CD14-positive monocyte (primary cell): Measurements from ENCODE around the gene DCAF4. TPM values are rescaled to one million over a fixed set of nuclear protein-coding genes. Genes with fewer than 3 reads are reported as not detected.

Source experiments
- DNase-seq, 3 donors: peaks; one replicate each; pipeline ENCODE4 v3.0.0-alpha.2; 2011 to 2022
- H2AFZ ChIP-seq: 2 replicates; pipeline ENCODE4 v1.6.0; 2012; ENCODE audit warnings: mild to moderate bottlenecking, low read depth, low read length, inconsistent platforms; ENCODE audit not compliant: insufficient read depth, poor library complexity, severe bottlenecking
- H3K27ac ChIP-seq, 2 donors: 1 replicate in 1 of 2; 2 replicates in 1 of 2; pipeline ENCODE4 v1.5.1; 2012 to 2013; ENCODE audit warnings: low read length in 2 of 2, control low read depth in 1 of 2, inconsistent platforms in 1 of 2, low read depth in 1 of 2, mild to moderate bottlenecking in 1 of 2
- H3K27me3 ChIP-seq, 2 donors: one replicate each; pipeline versions ENCODE4 v1.6.0 to v1.6.1; 2011 to 2013; ENCODE audit warnings: low read length in 2 of 2; ENCODE audit not compliant: control insufficient read depth in 2 of 2, insufficient read depth in 2 of 2
- H3K36me3 ChIP-seq, 2 donors: replicated peaks in 1 of 2; 1 replicate in 1 of 2; 2 replicates in 1 of 2; pipeline versions ENCODE4 v1.5.1 to v1.6.1; 2012 to 2013; ENCODE audit warnings: low read length in 2 of 2, control low read depth in 1 of 2, inconsistent platforms in 1 of 2, mild to moderate bottlenecking in 1 of 2; ENCODE audit not compliant: insufficient read depth in 2 of 2, control insufficient read depth in 1 of 2
- H3K4me1 ChIP-seq, 2 donors: 1 replicate in 1 of 2; 2 replicates in 1 of 2; pipeline versions ENCODE4 v1.5.1 to v1.6.1; 2012 to 2013; ENCODE audit warnings: low read length in 2 of 2, control low read depth in 1 of 2, inconsistent platforms in 1 of 2, mild to moderate bottlenecking in 1 of 2, moderate library complexity in 1 of 2; ENCODE audit not compliant: insufficient read depth in 2 of 2, control insufficient read depth in 1 of 2
- H3K4me2 ChIP-seq: replicated peaks from 2 replicates; pipeline ENCODE3; 2012; ENCODE audit warnings: low read length, moderate library complexity, mild to moderate bottlenecking; ENCODE audit not compliant: poor library complexity, severe bottlenecking; ENCODE audit errors: extremely low read depth
- H3K4me3 ChIP-seq, 3 experiments: fragments of 200-600 bp in 1 of 3; sonication (generic) in 1 of 3; replicated peaks in 1 of 3; 1 replicate in 2 of 3; 2 replicates in 1 of 3; pipeline ENCODE4 v1.5.1; 2011 to 2013; ENCODE audit warnings: low read length in 3 of 3, mild to moderate bottlenecking in 3 of 3, control low read depth in 2 of 3, low read depth in 2 of 3, inconsistent platforms in 1 of 3, moderate library complexity in 1 of 3
- H3K79me2 ChIP-seq: 2 replicates; pipeline ENCODE4 v1.6.0; 2012; ENCODE audit warnings: mild to moderate bottlenecking, control low read depth, inconsistent platforms, low read length, moderate library complexity; ENCODE audit not compliant: insufficient read depth
- H3K9ac ChIP-seq: 2 replicates; pipeline ENCODE4 v1.6.0; 2017; ENCODE audit warnings: low read length, mild to moderate bottlenecking; ENCODE audit not compliant: insufficient read depth, poor library complexity, severe bottlenecking
- H3K9me3 ChIP-seq, 2 donors: replicated peaks in 1 of 2; 1 replicate in 1 of 2; 2 replicates in 1 of 2; pipeline versions ENCODE4 v1.5.1 to v1.6.1; 2012 to 2013; ENCODE audit warnings: low read length in 2 of 2, control low read depth in 1 of 2; ENCODE audit not compliant: control insufficient read depth in 1 of 2, insufficient read depth in 1 of 2
- H4K20me1 ChIP-seq: 2 replicates; pipeline ENCODE4 v1.6.0; 2012; ENCODE audit warnings: mild to moderate bottlenecking, low read length, control low read depth, moderate library complexity; ENCODE audit not compliant: insufficient read depth
- H3K27ac Mint-ChIP-seq, 7 donors: one replicate each; pipeline ENCODE4 v1.8.0; 2020; ENCODE audit warnings: mild to moderate bottlenecking in 7 of 7, mixed read lengths in 7 of 7, moderate library complexity in 6 of 7, inconsistent platforms in 2 of 7
- H3K27me3 Mint-ChIP-seq, 3 donors: one replicate each; pipeline ENCODE4 v1.8.0; 2021 to 2022; ENCODE audit warnings: low read depth in 3 of 3, mild to moderate bottlenecking in 3 of 3, mixed read lengths in 3 of 3, moderate library complexity in 3 of 3, inconsistent platforms in 1 of 3
- H3K36me3 Mint-ChIP-seq, 2 donors: one replicate each; pipeline ENCODE4 v1.8.0; 2020; ENCODE audit warnings: mixed read lengths in 2 of 2, inconsistent platforms in 1 of 2, mild to moderate bottlenecking in 1 of 2
- H3K4me1 Mint-ChIP-seq: one replicate; pipeline ENCODE4 v1.8.0; 2020; ENCODE audit warnings: mild to moderate bottlenecking, mixed read lengths
- H3K4me3 Mint-ChIP-seq, 2 donors: one replicate each; pipeline ENCODE4 v1.8.0; 2020; ENCODE audit warnings: mild to moderate bottlenecking in 2 of 2, mixed read lengths in 2 of 2, moderate library complexity in 1 of 2
- H3K9me3 Mint-ChIP-seq, 7 donors: one replicate each; pipeline ENCODE4 v1.8.0; 2020 to 2022; ENCODE audit warnings: mixed read lengths in 7 of 7, mild to moderate bottlenecking in 6 of 7, moderate library complexity in 6 of 7, inconsistent platforms in 2 of 7
- CTCF ChIP-seq: fragments of 200-600 bp; IDR thresholded peaks from one replicate; pipeline ENCODE4 v1.8.0; 2022; ENCODE audit warnings: antibody characterized with exemption, mild to moderate bottlenecking
- WGBS: methylation state at CpG from one replicate; pipeline ENCODE4 v1.1.5; 2013; ENCODE audit warnings: missing lambda C conversion rate; ENCODE audit not compliant: insufficient coverage; 5-methylcytosine and 5-hydroxymethylcytosine counted together
- intact Hi-C, 2 donors: fragments of 100-400 bp; cut with micrococcal nuclease; formaldehyde crosslinking; loops; one replicate each; pipeline versions ENCODE4 v1.15.0 to v1.15.1; 2023
- polyA plus RNA-seq, 3 donors: library from polyadenylated mRNA; depleted of rRNA in 1 of 3; unstranded in 2 of 3; stranded (reverse) in 1 of 3; fragments of 300-500 nt in 2 of 3; fragments of >200 nt in 1 of 3; fragmentation: Illumina TruSeq in 2 of 3; gene quantifications; 1 replicate in 2 of 3; 2 replicates in 1 of 3; pipeline ENCODE4 v1.2.3, GENCODE V29; 2012 to 2021

Gene DCAF4
- polyA plus RNA-seq, 3 donors: 1.1 to 7.2 (median 2.3) TPM

GRCh38 chr14:72880164-72880563, 46.1 kb upstream of the DCAF4 start:
- peaks cover 0 to 3% (median 0%) of the 10 kb centered on the region in 7 donors for H3K9me3 Mint-ChIP-seq
- WGBS: 100% methylated on average over 1 of the region's 2 CpGs
- intact Hi-C loops: no loop called here

GRCh38 chr14:72880820-72881219, 45.4 kb upstream of the DCAF4 start:
- no peak for TF ChIP-seq CTCF
- Histone ChIP-seq H3K36me3 (no peaks in the 10 kb centered on the region), H3K27ac (no peak overlapping the region), H3K9me3 (no peaks in the 10 kb centered on the region), H2AFZ (no peak overlapping the region), H3K4me1 (no peaks in the 10 kb centered on the region), H3K4me3 (no peak overlapping the region), H3K27me3 (peaks cover 0 to 2% of the 10 kb centered on the region in 2 donors), H3K9ac (no peak overlapping the region), H3K79me2 (no peaks in the 10 kb centered on the region), H3K4me2 (no peak overlapping the region), H4K20me1 (no peaks in the 10 kb centered on the region)
- H3K36me3 Mint-ChIP-seq: no peaks in the 10 kb centered on the region
- peak overlapping the region in 1 of 2 donors; percentile 35 for H3K4me3 Mint-ChIP-seq
- peaks cover 7% of the 10 kb centered on the region for H3K4me1 Mint-ChIP-seq
- intact Hi-C loops: no loop called here
- no peak overlapping the region for H3K27ac Mint-ChIP-seq
- peaks cover 0 to 3% (median 0%) of the 10 kb centered on the region in 7 donors for H3K9me3 Mint-ChIP-seq
- peaks cover 21 to 26% (median 26%) of the 10 kb centered on the region in 3 donors for H3K27me3 Mint-ChIP-seq
- no peak for DNase-seq
- no CpG with 5 or more reads among the region's 2 CpGs for WGBS

More at GRCh38 chr14:72880164-72880563, 46.1 kb upstream of the DCAF4 start:
- no peaks in the 10 kb centered on the region for H3K79me2 ChIP-seq
- H3K4me1 ChIP-seq: no peaks in the 10 kb centered on the region
- no peaks in the 10 kb centered on the region for H3K9me3 ChIP-seq
- Mint-ChIP-seq H3K36me3 (no peaks in the 10 kb centered on the region), H3K4me3 (no peak overlapping the region), H3K4me1 (peaks cover 7% of the 10 kb centered on the region), H3K27ac (no peak overlapping the region), H3K27me3 (peaks cover 21 to 25% (median 22%) of the 10 kb centered on the region in 3 donors)
- H3K36me3 ChIP-seq: no peaks in the 10 kb centered on the region
- peaks cover 0 to 2% of the 10 kb centered on the region in 2 donors for H3K27me3 ChIP-seq
- H4K20me1 ChIP-seq: no peaks in the 10 kb centered on the region
- H2AFZ ChIP-seq: no peak overlapping the region
- H3K4me3 ChIP-seq: no peak overlapping the region
- no peak for DNase-seq
- no peak overlapping the region for H3K27ac ChIP-seq
- no peak overlapping the region for H3K9ac ChIP-seq
- H3K4me2 ChIP-seq: no peak overlapping the region
- TF ChIP-seq CTCF: no peak
